NCI-H1105 (cell line): ENCODE results near the gene TSKS.

Source experiments
- DNase-seq: peaks from one replicate; lab custom pipeline; 2025; lab: John Stamatoyannopoulos, UW

Gene TSKS

GRCh38 chr19:49716154-49716553, 47.0 kb downstream of the TSKS start:
- no peak for DNase-seq

- no peak for DNase-seq
Observed at GRCh38 chr19:49713236-49713845, 49.8 kb downstream of the TSKS start.

DNA sequence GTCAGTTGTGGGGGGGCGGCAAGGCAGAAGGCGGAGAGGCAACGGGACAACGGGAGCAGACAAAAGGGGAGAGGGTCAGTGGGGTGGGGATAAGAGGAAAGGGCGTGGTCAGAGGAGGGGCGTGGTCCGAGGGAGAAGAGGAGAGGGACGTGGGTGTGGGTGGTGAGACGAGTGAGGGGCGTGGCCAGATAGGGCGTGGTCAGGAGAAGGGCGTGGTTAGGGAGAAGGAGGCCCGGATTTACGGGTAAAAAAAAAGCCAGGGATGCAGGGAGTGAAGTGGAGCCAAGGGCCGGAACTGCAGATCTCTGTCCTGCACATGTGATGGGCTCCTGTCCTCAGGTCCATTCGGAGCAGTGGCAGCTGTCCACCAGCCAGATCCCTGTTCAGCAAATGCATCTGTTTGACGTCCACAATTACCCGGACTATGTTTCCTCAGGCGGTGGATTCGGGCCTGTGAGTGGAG, 50.7 kb downstream of the TSKS start:
- DNase-seq = no peak

GRCh38 chr19:49710372-49710951, 52.6 kb downstream of the TSKS start:
- DNase-seq = no peak

- DNase-seq = no peak
Observed at GRCh38 chr19:49705919-49706318, 57.2 kb downstream of the TSKS start.

DNA sequence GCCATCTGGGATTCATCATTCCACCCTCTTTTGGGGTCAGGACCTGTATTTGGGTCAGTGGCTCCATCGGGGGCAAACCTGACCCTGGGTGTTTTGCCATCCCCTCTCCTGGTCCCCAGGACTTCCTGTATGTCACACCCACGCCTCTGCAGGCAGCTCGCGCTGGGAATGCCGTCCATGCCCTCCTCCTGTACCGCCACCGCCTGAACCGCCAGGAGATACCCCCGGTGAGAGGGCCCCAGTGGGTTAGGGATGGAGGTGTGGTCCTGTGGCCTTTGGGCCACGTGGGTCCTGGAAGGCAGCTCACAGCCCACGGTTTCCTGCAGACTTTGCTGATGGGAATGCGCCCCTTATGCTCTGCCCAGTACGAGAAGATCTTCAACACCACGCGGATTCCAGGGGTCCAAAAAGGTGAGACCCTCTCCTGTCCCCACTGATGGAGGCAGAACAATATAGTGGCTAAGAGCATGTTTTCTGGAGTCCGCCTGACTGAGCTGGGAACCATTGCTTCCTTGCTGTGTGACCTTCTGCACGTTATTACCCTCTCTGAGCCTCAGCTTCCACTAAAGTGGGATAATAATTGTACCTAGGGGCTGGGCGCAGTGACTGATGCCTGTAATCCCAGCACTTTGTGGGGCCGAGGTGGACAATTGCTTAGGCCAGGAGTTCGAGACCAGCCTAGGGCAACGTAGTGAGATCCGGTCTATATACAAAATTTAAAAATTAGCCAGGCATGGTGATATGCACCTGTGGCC, 58.0 kb downstream of the TSKS start:
- DNase-seq = no peak

DNA sequence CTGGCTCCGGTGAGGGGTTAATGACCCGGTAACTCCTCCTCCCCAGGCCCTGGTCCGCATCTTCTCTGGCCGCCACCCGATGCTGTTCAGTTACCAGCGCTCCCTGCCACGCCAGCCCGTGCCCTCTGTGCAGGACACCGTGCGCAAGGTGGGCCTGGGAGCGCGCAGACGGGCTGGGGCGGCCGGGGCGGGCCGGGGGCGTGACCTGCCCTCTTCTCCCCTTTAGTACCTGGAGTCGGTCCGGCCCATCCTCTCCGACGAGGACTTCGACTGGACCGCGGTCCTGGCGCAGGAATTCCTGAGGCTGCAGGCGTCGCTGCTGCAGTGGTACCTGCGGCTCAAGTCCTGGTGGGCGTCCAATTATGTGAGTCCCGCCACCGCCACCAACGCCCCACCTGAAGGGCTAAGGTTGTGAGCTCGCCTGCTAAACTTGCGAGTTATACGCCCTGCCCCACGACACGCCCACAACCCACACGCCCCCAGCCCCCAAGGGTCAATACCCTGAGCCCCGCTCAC, 61.8 kb downstream of the TSKS start:
- DNase-seq = no peak

DNA sequence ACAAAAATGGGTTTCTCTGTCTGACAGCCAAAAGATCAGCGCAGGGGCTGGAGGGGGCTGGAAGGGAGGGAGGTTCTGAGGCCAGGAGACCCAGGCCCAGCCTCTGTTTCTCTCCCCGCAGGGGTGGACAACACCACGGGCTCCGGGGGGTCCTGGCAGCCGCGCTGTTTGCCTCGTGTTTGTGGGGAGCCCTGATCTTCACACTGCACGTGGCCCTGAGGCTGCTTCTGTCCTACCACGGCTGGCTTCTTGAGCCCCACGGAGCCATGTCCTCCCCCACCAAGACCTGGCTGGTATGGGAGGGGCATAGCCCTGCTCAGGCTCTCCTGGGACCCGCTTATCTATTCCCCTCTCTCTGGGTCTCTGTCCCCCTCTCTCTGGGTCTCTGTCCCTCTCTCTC, 62.5 kb downstream of the TSKS start:
- no peak for DNase-seq

GRCh38 chr19:49699364-49699763, 63.7 kb downstream of the TSKS start:
- no peak for DNase-seq

- DNase-seq = no peak
Observed at GRCh38 chr19:49696865-49697264, 66.2 kb downstream of the TSKS start.

DNA sequence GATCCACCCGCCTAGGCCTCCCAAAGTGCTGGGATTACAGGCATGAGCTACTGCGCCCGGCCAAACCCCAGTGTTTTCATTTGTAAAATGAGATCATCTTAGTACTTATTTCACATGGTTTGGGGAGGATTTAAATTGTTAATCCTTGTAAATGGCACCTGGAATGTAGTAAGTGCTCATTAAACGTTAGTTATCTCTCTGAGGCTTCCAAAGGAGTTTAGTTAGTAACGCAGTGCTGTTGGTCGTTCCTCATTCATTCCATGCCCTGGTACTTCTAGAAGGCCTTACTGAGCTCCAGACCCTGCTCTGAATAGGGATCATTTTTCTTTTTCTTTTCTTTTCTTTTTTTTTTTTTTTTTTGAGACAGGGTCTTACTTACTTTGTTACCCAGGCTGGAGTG, 67.0 kb downstream of the TSKS start:
- no peak for DNase-seq

DNA sequence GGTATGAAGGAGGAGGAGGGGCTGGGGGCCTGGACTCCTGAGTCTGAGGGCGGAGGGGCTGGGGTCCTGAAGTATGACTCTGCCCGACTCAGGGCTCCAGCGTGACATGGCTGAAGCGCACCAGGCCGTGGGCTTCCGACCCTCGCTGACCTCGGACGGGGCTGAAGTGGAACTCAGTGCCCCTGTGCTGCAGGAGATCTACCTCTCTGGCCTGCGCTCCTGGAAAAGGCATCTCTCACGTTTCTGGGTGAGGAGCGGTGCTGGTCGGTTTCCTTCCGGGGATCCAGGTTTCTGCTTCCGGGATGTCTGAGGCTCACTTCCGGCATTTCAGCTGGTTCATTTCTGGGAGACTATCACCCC, 71.0 kb downstream of the TSKS start:
- DNase-seq = no peak

DNA sequence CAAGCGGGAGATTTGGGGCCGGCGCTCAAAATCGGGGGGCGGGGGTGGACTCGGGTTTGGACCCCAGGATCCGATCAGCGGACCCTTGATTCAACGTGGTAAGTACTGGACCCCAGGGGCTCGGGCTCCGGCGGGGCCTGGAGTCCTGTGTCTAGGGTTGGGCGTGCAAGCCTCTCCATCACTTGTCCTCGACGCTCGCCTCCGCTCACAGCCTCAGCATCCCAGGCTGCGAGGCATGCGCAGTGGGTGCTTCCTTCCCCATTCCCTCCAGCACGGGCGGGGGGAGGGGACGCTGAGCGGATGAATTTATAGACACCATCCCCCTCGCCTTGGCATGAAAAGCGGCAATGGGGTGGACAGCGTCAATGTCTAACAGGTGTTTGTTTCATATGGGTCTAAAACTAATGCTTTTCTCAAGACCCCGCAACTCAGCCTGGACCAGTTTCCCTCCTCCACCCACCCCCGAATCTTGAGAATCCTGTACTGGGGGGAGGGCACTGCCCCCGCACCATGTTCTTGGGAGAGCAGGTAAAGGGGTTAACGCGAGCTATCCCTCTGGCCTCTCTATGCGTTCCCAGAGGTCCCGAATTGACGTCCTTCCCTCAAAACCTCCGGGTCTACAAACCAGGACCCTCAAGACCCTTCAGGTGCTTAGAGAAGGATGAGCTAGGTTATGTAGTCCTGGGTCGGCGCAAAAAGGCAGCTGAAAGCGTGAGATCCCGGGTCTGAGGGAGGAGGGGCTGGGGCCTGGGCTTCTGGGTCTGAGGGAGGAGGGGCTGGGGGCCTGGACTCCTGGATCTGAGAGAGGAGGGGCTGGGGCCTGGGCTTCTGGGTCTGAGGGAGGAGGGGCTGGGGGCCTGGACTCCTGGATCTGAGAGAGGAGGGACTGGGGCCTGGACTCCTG, 71.6 kb downstream of the TSKS start:
- peak; percentile 91 for DNase-seq

DNA sequence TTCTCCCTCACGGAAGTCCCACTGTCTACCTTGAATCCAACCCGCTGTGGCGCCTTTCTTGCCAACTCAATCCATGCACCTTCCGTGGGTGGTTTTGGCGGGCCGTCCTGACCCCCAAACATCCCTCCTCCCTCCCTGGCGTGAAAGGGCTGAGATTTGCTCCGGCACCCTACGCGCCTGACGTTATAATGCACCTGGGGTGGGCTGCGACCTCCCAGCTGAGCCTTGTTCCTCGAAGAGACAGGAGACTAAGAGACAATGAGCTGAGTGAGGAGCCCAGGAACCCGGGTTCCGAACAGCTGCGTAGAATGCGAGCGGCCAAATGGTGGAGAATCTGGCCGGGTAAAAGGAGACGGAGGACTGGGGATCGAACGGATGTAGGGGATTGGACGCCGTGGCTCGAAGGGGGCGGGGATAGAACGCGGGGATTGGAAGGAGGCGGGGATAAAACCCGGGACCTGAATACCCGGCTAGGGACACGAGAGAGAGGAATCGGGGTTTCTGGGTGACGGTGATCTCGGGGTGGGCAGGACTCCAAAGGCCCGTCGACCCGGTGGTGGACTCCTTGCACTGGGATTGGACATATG, 72.4 kb downstream of the TSKS start, which contains the start of gene CPT1C:
TSS of gene CPT1C (plus strand) at position 461 of the 587 bp plus-strand sequence. CDS start 1,137 bp downstream, outside the sequence.
- DNase-seq = peak; percentile 96

DNA sequence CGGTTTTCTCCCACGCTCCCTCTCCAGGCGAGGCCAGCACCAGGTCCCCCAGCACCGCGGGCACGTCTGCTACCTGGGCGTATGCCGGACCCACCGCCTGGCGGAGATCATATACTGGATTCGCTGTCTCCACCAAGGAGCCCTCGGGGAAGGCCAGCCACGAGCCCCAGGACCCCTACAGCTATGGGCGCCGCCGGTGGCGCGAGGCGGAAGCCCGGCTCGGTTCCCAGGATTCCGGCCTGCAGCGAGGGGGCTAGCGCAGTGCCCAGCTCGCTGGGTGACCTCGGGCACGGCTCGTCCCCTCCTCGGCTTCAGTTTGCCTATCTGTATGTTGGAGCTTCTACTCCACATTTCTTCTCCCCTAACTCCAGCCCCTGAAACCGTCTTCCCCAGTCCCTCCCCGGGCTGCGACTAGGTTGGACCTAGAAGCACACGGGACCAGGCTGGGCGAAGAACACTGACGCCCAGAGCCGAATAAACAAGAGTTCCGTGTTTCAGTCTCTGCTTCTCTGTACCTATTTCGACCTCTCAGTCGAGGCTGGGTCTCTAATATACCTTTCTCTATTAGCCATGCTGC, 72.9 kb downstream of the TSKS start:
- no peak for DNase-seq
